HCT116 (cell line): Measurements from ENCODE around the gene HACD3. TPM values are rescaled to one million over a fixed set of nuclear protein-coding genes. Genes with fewer than 3 reads are reported as not detected.

Experiments
- ATAC-seq: fragments of 200-7000 bp; cut with Tn5 transposase; 2 replicates; pipeline ENCODE4 v1.9.1; 2020; ENCODE audit warnings: mild to moderate bottlenecking, moderate library complexity
- BruUV-seq: library from RNA; stranded (reverse); fragments of 400-500 nt; replicated peaks from 2 replicates; lab custom pipeline; 2021; lab: Mats Ljungman, UMichigan
- CTCF ChIA-PET: fragments of 300-600 bp; sonication (Branson Sonifier 250); formaldehyde crosslinking; loops from one replicate; lab custom pipeline; 2021; ENCODE audit warnings: antibody characterized with exemption; lab: Charles Lee
- POLR2A ChIA-PET: fragments of 300-600, 350-600 bp; sonication (Branson Sonifier 250); formaldehyde crosslinking; loops from one replicate; lab custom pipeline; 2021; ENCODE audit warnings: antibody characterized with exemption; lab: Charles Lee
- RAD21 ChIA-PET, 2 experiments: fragments of 300-600 bp; sonication (Branson Sonifier 250); formaldehyde crosslinking; loops; one replicate each; lab custom pipeline; 2023; ENCODE audit warnings: low total read pairs in 2 of 2; ENCODE audit not compliant: uncharacterized antibody in 2 of 2, unreplicated experiment in 2 of 2, low non-redundant PET in 1 of 2; lab: Charles Lee
- DNase-seq: peaks from one replicate; pipeline ENCODE4 v3.0.0-alpha.2; 2010; ENCODE audit warnings: low read depth, low spot score
- H2AFZ ChIP-seq: fragments of 200-600 bp; shearing (Covaris generic), sonication (generic); 2 replicates; pipeline ENCODE4 v1.6.1; 2017; ENCODE audit warnings: low read depth, mixed run types, mixed read lengths, antibody characterized with exemption, low read length; ENCODE audit not compliant: poor library complexity, severe bottlenecking
- H3K27ac ChIP-seq: 2 replicates; pipeline ENCODE4 v1.5.1; 2012; ENCODE audit warnings: low read depth, low read length
- H3K27me3 ChIP-seq: fragments of 200-600 bp; sonication (generic); 2 replicates; pipeline ENCODE4 v1.6.1; 2016; ENCODE audit warnings: mixed run types, low read length, mixed read lengths; ENCODE audit not compliant: insufficient read depth
- H3K36me3 ChIP-seq, 2 experiments: fragments of 200-500 bp in 1 of 2; fragments of 200-600 bp in 1 of 2; sonication (Bioruptor generic) in 1 of 2; sonication (generic) in 1 of 2; 2 replicates each; pipeline versions ENCODE4 v1.5.1 to v1.6.1; 2014 to 2016; ENCODE audit warnings: low read length in 2 of 2, inconsistent platforms in 1 of 2, mixed read lengths in 1 of 2, mixed run types in 1 of 2; ENCODE audit not compliant: insufficient read depth in 2 of 2, control insufficient read depth in 1 of 2
- H3K4me1 ChIP-seq, 2 experiments: fragments of 200-600 bp in 1 of 2; sonication (generic) in 1 of 2; 2 replicates each; pipeline versions ENCODE4 v1.5.1 to v1.6.1; 2012 to 2017; ENCODE audit warnings: low read length in 2 of 2, inconsistent platforms in 1 of 2, mild to moderate bottlenecking in 1 of 2, mixed read lengths in 1 of 2, mixed run types in 1 of 2, moderate library complexity in 1 of 2; ENCODE audit not compliant: insufficient read depth in 2 of 2, control insufficient read depth in 1 of 2
- H3K4me2 ChIP-seq: fragments of 200-600 bp; sonication (generic); 2 replicates; pipeline ENCODE4 v1.6.1; 2017; ENCODE audit warnings: mixed run types, low read length, mixed read lengths
- H3K4me3 ChIP-seq, 2 experiments: fragments of 200-600 bp in 1 of 2; sonication (generic) in 1 of 2; replicated peaks in 1 of 2; 2 replicates each; pipeline ENCODE4 v1.5.1; 2011 to 2016; ENCODE audit warnings: low read length in 2 of 2, control low read depth in 1 of 2, low read depth in 1 of 2, mild to moderate bottlenecking in 1 of 2, mixed read lengths in 1 of 2, mixed run types in 1 of 2
- H3K79me2 ChIP-seq: fragments of 200-600 bp; sonication (generic); 2 replicates; pipeline ENCODE4 v1.6.1; 2017; ENCODE audit warnings: mild to moderate bottlenecking, mixed run types, low read length, moderate library complexity, mixed read lengths; ENCODE audit not compliant: insufficient read depth
- H3K9ac ChIP-seq: fragments of 200-600 bp; sonication (generic); 2 replicates; pipeline ENCODE4 v1.6.1; 2016; ENCODE audit warnings: low read length, mixed read lengths
- H3K9me2 ChIP-seq: fragments of 200-600 bp; sonication (generic), shearing (Covaris generic); 2 replicates; pipeline ENCODE4 v1.6.1; 2017; ENCODE audit warnings: mixed run types, mild to moderate bottlenecking, moderate library complexity; ENCODE audit not compliant: insufficient read depth
- H3K9me3 ChIP-seq, 2 experiments: fragments of 200-500 bp in 1 of 2; fragments of 200-600 bp in 1 of 2; sonication (Bioruptor generic) in 1 of 2; sonication (generic) in 1 of 2; 2 replicates each; pipeline ENCODE4 v1.6.1; 2014 to 2017; ENCODE audit warnings: low read length in 2 of 2, mixed read lengths in 2 of 2, inconsistent platforms in 1 of 2, low read depth in 1 of 2, mild to moderate bottlenecking in 1 of 2, mixed run types in 1 of 2, moderate library complexity in 1 of 2; ENCODE audit not compliant: control insufficient read depth in 1 of 2, insufficient read depth in 1 of 2
- H4K20me1 ChIP-seq: fragments of 200-600 bp; sonication (generic), shearing (Covaris generic); 2 replicates; pipeline ENCODE4 v1.6.1; 2017; ENCODE audit warnings: mixed run types, mild to moderate bottlenecking, moderate library complexity; ENCODE audit not compliant: insufficient read depth
- ATF3 ChIP-seq: IDR thresholded peaks from 2 replicates; pipeline ENCODE4 v1.6.1; 2012
- CEBPB ChIP-seq: IDR thresholded peaks from 2 replicates; pipeline ENCODE4 v1.6.1; 2012; ENCODE audit warnings: low read depth
- CTCF ChIP-seq, 3 experiments: fragments of 200-600 bp in 1 of 3; sonication (generic) in 1 of 3; IDR thresholded peaks in 2 of 3; conservative IDR thresholded peaks in 1 of 3; 2 replicates each; pipeline ENCODE4 v1.5.1; 2012 to 2017; ENCODE audit warnings: low read depth in 2 of 3, low read length in 2 of 3, antibody characterized with exemption in 1 of 3, borderline replicate concordance in 1 of 3, control low read depth in 1 of 3, mild to moderate bottlenecking in 1 of 3, mixed read lengths in 1 of 3, mixed run types in 1 of 3, moderate library complexity in 1 of 3; ENCODE audit not compliant: insufficient read depth in 1 of 3
- EGR1 ChIP-seq: IDR thresholded peaks from 2 replicates; pipeline ENCODE4 v1.6.1; 2012; ENCODE audit warnings: low read depth
- EZH2 ChIP-seq: fragments of 200-600 bp; sonication (generic); IDR thresholded peaks from 2 replicates; pipeline ENCODE4 v1.6.1; 2017; ENCODE audit warnings: antibody characterized with exemption, mixed run types
- JUND ChIP-seq: IDR thresholded peaks from 2 replicates; pipeline ENCODE4 v1.6.1; 2012
- POLR2AphosphoS5 ChIP-seq: IDR thresholded peaks from 2 replicates; pipeline ENCODE4 v1.6.1; 2011; ENCODE audit warnings: mild to moderate bottlenecking, low read depth, low read length, moderate library complexity
- RAD21 ChIP-seq: IDR thresholded peaks from 2 replicates; pipeline ENCODE4 v1.6.1; 2012; ENCODE audit warnings: low read depth, mild to moderate bottlenecking
- REST ChIP-seq: IDR thresholded peaks from 2 replicates; pipeline ENCODE4 v1.6.1; 2012; ENCODE audit warnings: low read depth
- SRF ChIP-seq: IDR thresholded peaks from 2 replicates; pipeline ENCODE4 v1.6.1; 2012; ENCODE audit warnings: low read depth
- TCF7L2 ChIP-seq: IDR thresholded peaks from 2 replicates; pipeline ENCODE4 v1.7.0; 2011; ENCODE audit warnings: borderline replicate concordance, inconsistent platforms; ENCODE audit not compliant: insufficient read depth, insufficient read length; ENCODE audit errors: extremely low read depth
- YY1 ChIP-seq: IDR thresholded peaks from 2 replicates; pipeline ENCODE4 v1.6.1; 2011; ENCODE audit warnings: low read length, low read depth, moderate library complexity, mild to moderate bottlenecking; ENCODE audit not compliant: insufficient replicate concordance; ENCODE audit errors: extremely low read depth
- ZFX ChIP-seq: fragments of 450-650 bp; IDR thresholded peaks from 2 replicates; pipeline ENCODE4 v1.6.1; 2017
- intact Hi-C: fragments of 100-400 bp; cut with micrococcal nuclease; formaldehyde crosslinking; loops from 2 replicates; pipeline ENCODE4 v1.10.0; 2022
- total RNA-seq: library from RNA; stranded (reverse); gene quantifications from one replicate; pipeline ENCODE4 v1.2.1, GENCODE V29; 2021; ENCODE audit not compliant: unreplicated experiment
- TF ChIP-seq, protein P1 (sequence below): IDR thresholded peaks from 2 replicates; pipeline ENCODE4 v1.6.1; 2012

HACD3 gene
- total RNA-seq, 1 experiment from 2014 or later = 57.5 TPM

DNA sequence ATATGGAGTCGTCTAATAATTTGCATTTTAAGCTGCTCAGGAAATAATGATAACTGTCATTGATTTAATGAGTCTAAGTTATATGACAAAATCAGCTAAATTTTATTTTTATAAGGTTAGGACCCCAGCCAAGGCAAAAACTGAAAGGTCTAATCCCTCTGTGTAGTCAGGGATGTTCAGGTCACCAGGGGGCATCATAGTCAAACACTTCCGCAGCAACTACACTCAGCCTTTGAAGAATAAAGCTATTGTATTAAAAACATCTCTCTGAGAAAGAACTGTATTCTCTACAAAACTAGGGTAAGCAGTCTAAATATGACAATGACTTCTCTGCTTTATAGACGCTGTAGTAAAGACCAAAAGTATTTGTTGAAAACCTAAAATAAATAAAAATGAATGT lies 65.7 kb downstream of the HACD3 start:
- Histone ChIP-seq H3K9me3 (no peaks in the 10 kb centered on the region), H3K27ac (no peak overlapping the region), H4K20me1 (no peaks in the 10 kb centered on the region), H3K27me3 (no peaks in the 10 kb centered on the region), H3K4me2 (no peak overlapping the region), H3K79me2 (no peaks in the 10 kb centered on the region), H3K9ac (no peak overlapping the region), H2AFZ (no peak overlapping the region), H3K9me2 (no peaks in the 10 kb centered on the region), H3K36me3 (peaks cover 30 to 57% of the 10 kb centered on the region in 2 experiments), H3K4me3 (no peak overlapping the region), H3K4me1 (no peaks in the 10 kb centered on the region)
- POLR2A ChIA-PET = no interaction called here
- BruUV-seq = no TSS peak
- ATAC-seq (peak; percentile 75), DNase-seq (no peak)
- no peak for TF ChIP-seq JUND
- TF ChIP-seq, protein P1, sequence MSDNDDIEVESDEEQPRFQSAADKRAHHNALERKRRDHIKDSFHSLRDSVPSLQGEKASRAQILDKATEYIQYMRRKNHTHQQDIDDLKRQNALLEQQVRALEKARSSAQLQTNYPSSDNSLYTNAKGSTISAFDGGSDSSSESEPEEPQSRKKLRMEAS = no peak
- TF ChIP-seq ATF3 = no peak
- no peak for TF ChIP-seq YY1
- no peak for TF ChIP-seq CEBPB
- TF ChIP-seq EZH2 = no peak
- no peak for TF ChIP-seq ZFX
- no peak for TF ChIP-seq REST
- TF ChIP-seq RAD21 = peak; percentile 65
- peak; percentile 36 to 53 (median 53); a peak in 5 of 6 replicates for TF ChIP-seq CTCF (IDR thresholded peaks at IDR 0.05 in 2 of 3, conservative IDR thresholded peaks at IDR 0.05 in 1 of 3; ENCODE audit: borderline replicate concordance in 1 of 3, insufficient read depth in 1 of 3, low read depth in 2 of 3, low read length in 2 of 3)
- no peak for TF ChIP-seq POLR2AphosphoS5
- TF ChIP-seq EGR1 = no peak
- TF ChIP-seq TCF7L2 = no peak
- no peak for TF ChIP-seq SRF
- intact Hi-C loops = loop anchor here (5.0 kb wide), 1 partner anchor 241 kb away; no protein-coding TSS in a partner anchor
- CTCF ChIA-PET = interaction anchor here (0.5 to 1.8 kb wide), 10 partner anchors 11 to 903 kb away, joined by 3 to 7 read pairs (median 4); no protein-coding TSS in a partner anchor
- RAD21 ChIA-PET = interaction anchor here in 1 of 2 experiments (0.8 kb wide), 1 partner anchor 42 kb away, joined by 3 read pairs; no protein-coding TSS in a partner anchor
